ENCODE results near the gene FBXL17. TPM values are rescaled to one million over a fixed set of nuclear protein-coding genes. Genes with fewer than 3 reads are reported as not detected.

FBXL17 gene
- total RNA-seq, 4 donors from 2014 or later: 10.7 to 31.6 (median 22.1) TPM

DNA sequence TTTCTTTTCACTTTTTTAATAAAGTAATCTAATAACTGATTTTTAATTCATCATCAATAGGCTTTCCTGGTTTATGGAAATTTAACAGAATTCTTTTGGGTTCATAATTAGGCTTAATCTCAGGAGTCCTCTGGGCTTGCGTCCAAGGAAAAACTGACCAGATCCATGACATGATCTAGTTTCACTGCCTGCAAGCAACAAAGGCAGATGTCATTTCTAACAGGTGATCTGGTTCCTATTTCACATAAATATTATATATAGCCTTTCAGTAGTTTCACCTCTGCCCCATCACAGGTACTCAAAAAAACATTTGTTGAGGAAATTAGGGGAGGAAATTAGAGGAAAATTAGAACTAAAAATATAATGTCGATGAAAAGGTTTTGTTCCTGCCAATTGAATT lies 126.4 kb downstream of the FBXL17 start:
- H3K9me3 ChIP-seq: no peaks in the 10 kb centered on the region
- H3K4me1 ChIP-seq: no peaks in the 10 kb centered on the region
- H3K36me3 ChIP-seq: no peaks in the 10 kb centered on the region
- no peak for DNase-seq
- H3K27ac ChIP-seq: no peak overlapping the region
- no peak overlapping the region for H3K4me3 ChIP-seq
- no peaks in the 10 kb centered on the region for H3K27me3 ChIP-seq
- TF ChIP-seq POLR2A (IDR thresholded peaks at IDR 0.05): no peak
- TF ChIP-seq, protein P1, sequence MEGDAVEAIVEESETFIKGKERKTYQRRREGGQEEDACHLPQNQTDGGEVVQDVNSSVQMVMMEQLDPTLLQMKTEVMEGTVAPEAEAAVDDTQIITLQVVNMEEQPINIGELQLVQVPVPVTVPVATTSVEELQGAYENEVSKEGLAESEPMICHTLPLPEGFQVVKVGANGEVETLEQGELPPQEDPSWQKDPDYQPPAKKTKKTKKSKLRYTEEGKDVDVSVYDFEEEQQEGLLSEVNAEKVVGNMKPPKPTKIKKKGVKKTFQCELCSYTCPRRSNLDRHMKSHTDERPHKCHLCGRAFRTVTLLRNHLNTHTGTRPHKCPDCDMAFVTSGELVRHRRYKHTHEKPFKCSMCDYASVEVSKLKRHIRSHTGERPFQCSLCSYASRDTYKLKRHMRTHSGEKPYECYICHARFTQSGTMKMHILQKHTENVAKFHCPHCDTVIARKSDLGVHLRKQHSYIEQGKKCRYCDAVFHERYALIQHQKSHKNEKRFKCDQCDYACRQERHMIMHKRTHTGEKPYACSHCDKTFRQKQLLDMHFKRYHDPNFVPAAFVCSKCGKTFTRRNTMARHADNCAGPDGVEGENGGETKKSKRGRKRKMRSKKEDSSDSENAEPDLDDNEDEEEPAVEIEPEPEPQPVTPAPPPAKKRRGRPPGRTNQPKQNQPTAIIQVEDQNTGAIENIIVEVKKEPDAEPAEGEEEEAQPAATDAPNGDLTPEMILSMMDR (IDR thresholded peaks at IDR 0.05): no peak

DNA sequence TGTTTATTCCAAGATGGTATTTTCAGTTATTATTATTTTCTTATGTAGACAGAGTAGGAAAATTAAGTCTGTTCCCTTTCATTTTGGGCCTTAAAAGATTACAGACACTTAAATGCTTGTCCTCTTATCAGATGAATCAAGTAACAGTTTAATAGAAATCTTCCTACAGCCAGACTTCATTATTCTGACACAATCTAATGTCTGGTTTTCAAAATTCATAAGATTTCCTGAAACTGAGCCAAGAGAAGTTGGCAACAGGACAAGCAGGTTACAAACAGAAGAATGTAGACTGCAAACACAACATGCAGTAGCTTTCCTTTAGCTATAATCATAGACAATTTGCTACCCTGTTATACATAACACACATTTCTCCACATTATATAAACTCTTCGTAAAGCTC lies 130.5 kb downstream of the FBXL17 start:
- Histone ChIP-seq H3K27ac (no peak overlapping the region), H3K9me3 (no peaks in the 10 kb centered on the region), H3K36me3 (no peaks in the 10 kb centered on the region), H3K4me1 (no peaks in the 10 kb centered on the region), H3K4me3 (no peak overlapping the region), H3K27me3 (no peaks in the 10 kb centered on the region)
- no peak for DNase-seq
- no peak for TF ChIP-seq POLR2A (IDR thresholded peaks at IDR 0.05)
- TF ChIP-seq, protein P1 (IDR thresholded peaks at IDR 0.05): no peak

DNA sequence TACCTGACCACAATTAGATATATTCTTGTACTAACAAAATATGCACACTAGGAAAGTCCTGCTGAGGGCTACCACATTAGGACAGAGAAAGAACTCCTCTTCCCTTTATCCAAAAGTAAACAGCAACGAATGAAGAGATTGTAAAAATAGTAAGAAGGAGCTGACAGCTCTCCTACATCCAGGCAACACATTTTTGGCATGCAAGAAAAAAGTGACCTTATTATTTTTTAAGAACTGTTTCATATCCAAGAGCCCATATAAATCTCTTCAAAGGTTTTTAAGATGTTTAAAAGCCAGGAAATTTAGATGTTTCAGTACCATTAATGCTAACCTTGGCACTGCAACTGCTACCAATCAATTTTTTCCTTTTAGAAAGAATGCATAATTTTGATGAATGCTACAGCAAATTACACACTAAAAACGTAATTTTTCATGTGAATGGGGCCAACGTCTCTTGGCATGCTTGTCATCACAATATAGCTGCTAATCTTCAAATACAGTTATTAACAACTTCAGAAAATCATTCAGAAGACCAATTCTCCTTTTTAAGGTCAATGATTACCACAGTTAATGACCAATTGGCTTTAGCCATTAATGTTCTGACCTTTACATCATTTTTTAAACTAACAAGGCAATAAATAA lies 132.0 kb downstream of the FBXL17 start:
- Histone ChIP-seq H3K4me3 (no peak overlapping the region), H3K36me3 (no peaks in the 10 kb centered on the region), H3K27me3 (no peaks in the 10 kb centered on the region), H3K4me1 (no peaks in the 10 kb centered on the region), H3K27ac (no peak overlapping the region), H3K9me3 (no peaks in the 10 kb centered on the region)
- TF ChIP-seq POLR2A (IDR thresholded peaks at IDR 0.05): no peak
- TF ChIP-seq, protein P1 (IDR thresholded peaks at IDR 0.05): no peak
- DNase-seq: no peak

DNA sequence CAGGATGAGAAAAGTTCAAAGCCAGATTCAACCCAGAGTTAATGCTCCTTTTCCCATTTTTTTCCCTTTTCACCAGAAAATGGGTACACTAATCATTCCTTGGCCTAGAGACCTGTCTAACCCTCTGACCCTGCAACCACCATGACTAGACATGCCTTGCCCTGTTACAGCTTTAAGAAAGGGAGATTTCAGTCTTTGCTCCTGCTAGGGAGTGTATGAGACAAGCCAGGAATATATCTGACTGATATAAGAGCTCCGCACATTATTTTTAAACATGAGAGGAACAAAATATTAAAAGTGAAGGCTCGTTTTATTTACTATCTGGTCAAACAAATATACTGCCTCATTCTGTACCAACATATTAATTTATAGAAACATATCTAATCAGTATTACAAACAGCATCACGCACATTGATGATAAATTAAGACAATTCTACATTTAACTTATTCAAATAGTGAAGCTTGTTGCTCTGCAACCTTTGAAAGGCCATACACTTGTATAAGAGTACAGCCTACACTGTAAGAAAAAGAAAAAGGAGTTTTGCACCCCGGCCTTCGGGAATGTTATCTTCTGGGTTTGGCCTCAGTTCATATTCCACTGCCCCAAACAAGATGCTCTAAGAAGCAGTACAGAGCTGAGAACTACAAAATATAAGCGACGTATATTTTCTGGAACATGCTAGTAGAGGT lies 132.7 kb downstream of the FBXL17 start:
- Histone ChIP-seq H3K27ac (no peak overlapping the region), H3K27me3 (no peaks in the 10 kb centered on the region), H3K4me1 (no peaks in the 10 kb centered on the region), H3K9me3 (no peaks in the 10 kb centered on the region), H3K36me3 (no peaks in the 10 kb centered on the region), H3K4me3 (no peak overlapping the region)
- TF ChIP-seq, protein P1 (IDR thresholded peaks at IDR 0.05): no peak
- no peak for TF ChIP-seq POLR2A (IDR thresholded peaks at IDR 0.05)
- DNase-seq: no peak

DNA sequence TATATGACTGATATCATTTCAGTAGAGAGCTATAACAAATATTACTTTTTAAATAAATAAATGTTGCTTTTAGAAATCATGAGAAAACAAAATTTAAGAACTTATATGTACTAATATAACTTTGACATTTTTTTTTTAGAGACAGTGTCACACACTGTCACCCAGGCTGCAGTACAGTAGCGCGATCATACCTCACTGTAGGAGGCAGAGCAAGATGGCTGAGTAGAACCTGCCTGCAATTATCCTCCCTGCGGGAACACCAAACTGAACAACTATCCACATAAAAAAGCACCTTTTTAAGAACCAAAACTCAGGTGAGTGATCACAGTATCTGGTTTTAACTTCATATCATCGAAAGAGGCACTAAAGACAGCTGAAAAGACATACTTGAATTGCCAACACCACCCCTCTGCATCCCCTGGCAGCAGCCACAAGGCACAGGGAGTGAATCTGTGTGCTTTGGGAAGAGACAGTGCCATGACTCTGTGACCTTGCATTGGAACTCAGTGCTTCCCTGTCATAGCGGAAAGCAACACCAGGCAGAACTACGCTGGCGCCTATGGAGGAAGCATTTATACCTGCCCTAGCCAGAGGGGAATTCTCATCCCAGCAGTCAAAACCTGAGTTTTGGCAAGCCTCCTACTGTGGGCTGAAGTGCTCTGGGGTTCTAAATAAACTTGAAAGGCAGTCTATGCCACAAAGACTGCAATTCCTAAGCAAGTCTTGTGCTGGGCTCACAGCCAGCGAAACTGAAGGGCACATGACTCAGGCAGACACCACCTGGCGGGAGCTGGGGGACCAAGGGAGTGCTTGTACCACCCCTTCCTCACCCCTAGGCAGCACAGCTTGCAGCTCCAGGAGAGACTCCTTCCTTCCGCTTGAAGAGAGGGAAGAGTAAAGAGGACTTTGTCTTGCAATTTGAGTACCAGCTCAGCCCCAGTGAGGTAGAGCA lies 142.7 kb downstream of the FBXL17 start:
- DNase-seq: no peak
- no peak overlapping the region for H3K4me3 ChIP-seq
- no peaks in the 10 kb centered on the region for H3K4me1 ChIP-seq
- H3K27me3 ChIP-seq: no peaks in the 10 kb centered on the region
- TF ChIP-seq, protein P1 (IDR thresholded peaks at IDR 0.05): no peak
- TF ChIP-seq POLR2A (IDR thresholded peaks at IDR 0.05): no peak
- no peaks in the 10 kb centered on the region for H3K36me3 ChIP-seq
- no peaks in the 10 kb centered on the region for H3K9me3 ChIP-seq
- H3K27ac ChIP-seq: no peak overlapping the region

All from Peyer's patch (tissue), 4 donors.